Thyroid gland (tissue), 4 donors: ENCODE results near the gene MACC1. TPM values are rescaled to one million over a fixed set of nuclear protein-coding genes. Genes with fewer than 3 reads are reported as not detected.

Source experiments
- DNase-seq, 2 donors: peaks; one replicate each; pipeline ENCODE4 v3.0.0-alpha.2; 2019
- H3K27ac ChIP-seq, 3 donors: fragments of 200-600 bp; sonication (generic); 1 replicate in 2 of 3; 2 replicates in 1 of 3; pipeline ENCODE4 v1.5.1; 2016 to 2019; ENCODE audit warnings: mild to moderate bottlenecking in 1 of 3, moderate library complexity in 1 of 3
- H3K27me3 ChIP-seq: fragments of 200-600 bp; sonication (generic); one replicate; pipeline ENCODE4 v1.5.1; 2019
- H3K36me3 ChIP-seq, 2 donors: fragments of 200-600 bp; sonication (generic); one replicate each; pipeline ENCODE4 v1.5.1; 2016 to 2019
- H3K4me1 ChIP-seq, 2 donors: fragments of 200-600 bp; sonication (generic); one replicate each; pipeline ENCODE4 v1.5.1; 2017 to 2019
- H3K4me3 ChIP-seq, 3 donors: fragments of 200-600 bp; sonication (generic); replicated peaks in 1 of 3; 1 replicate in 2 of 3; 2 replicates in 1 of 3; pipeline ENCODE4 v1.5.1; 2016; ENCODE audit warnings: mild to moderate bottlenecking in 1 of 3
- H3K9me3 ChIP-seq: fragments of 200-600 bp; sonication (generic); one replicate; pipeline ENCODE4 v1.5.1; 2017
- CTCF ChIP-seq, 6 experiments: fragments of 200-600 bp in 3 of 6; fragments of 450-650 bp in 3 of 6; sonication (generic) in 3 of 6; IDR thresholded peaks; one replicate each; pipeline ENCODE4 v1.5.1; 2016 to 2019; ENCODE audit warnings: antibody characterized with exemption in 6 of 6, mild to moderate bottlenecking in 2 of 6, inconsistent platforms in 1 of 6, moderate library complexity in 1 of 6
- POLR2A ChIP-seq, 2 donors: fragments of 450-650 bp; IDR thresholded peaks; one replicate each; pipeline ENCODE4 v1.6.1; 2017; ENCODE audit warnings: antibody characterized with exemption in 2 of 2, mild to moderate bottlenecking in 2 of 2, moderate library complexity in 1 of 2
- WGBS, 2 donors: methylation state at CpG; one replicate each; pipeline ENCODE4 v1.1.5; 2017; 5-methylcytosine and 5-hydroxymethylcytosine counted together
- intact Hi-C: fragments of 100-400 bp; cut with DNase I; formaldehyde crosslinking; loops from one replicate; pipeline ENCODE4 v1.15.1; 2023
- total RNA-seq, 4 donors: library from RNA; depleted of rRNA; stranded (reverse); fragments of >200 nt; gene quantifications; one replicate each; pipeline ENCODE4 v1.2.3, GENCODE V29; 2016

MACC1 gene
- total RNA-seq, 4 donors from 2014 or later = 2.6 to 7.7 (median 3.6) TPM

- Histone ChIP-seq H3K9me3 (no peaks in the 10 kb centered on the region), H3K4me1 (peaks cover 7 to 12% of the 10 kb centered on the region in 2 donors), H3K4me3 (no peak overlapping the region), H3K36me3 (no peaks in the 10 kb centered on the region), H3K27me3 (no peaks in the 10 kb centered on the region), H3K27ac (no peak overlapping the region)
- no peak for DNase-seq
- intact Hi-C loops = no loop called here
- TF ChIP-seq POLR2A (IDR thresholded peaks at IDR 0.05) (no peak), CTCF (IDR thresholded peaks at IDR 0.05) (no peak)
These were observed 19.6 kb upstream of the MACC1 start for GRCh38 chr7:20236790-20237189.

GRCh38 chr7:20236043-20236442 lies 18.9 kb upstream of the MACC1 start:
- H3K27me3 ChIP-seq = no peaks in the 10 kb centered on the region
- H3K9me3 ChIP-seq = no peaks in the 10 kb centered on the region
- H3K4me1 ChIP-seq = peaks cover 0 to 4% of the 10 kb centered on the region in 2 donors
- WGBS, 2 donors = 91 to 94% methylated on average over 6 of the region's 6 CpGs
- no peaks in the 10 kb centered on the region for H3K36me3 ChIP-seq
- DNase-seq = no peak
- no peak overlapping the region for H3K4me3 ChIP-seq
- intact Hi-C loops = no loop called here
- TF ChIP-seq POLR2A (IDR thresholded peaks at IDR 0.05) (no peak), CTCF (IDR thresholded peaks at IDR 0.05) (no peak)
- H3K27ac ChIP-seq = no peak overlapping the region

GRCh38 chr7:20235288-20235687 lies 18.1 kb upstream of the MACC1 start:
- Histone ChIP-seq H3K27me3 (no peaks in the 10 kb centered on the region), H3K36me3 (no peaks in the 10 kb centered on the region), H3K27ac (no peak overlapping the region), H3K4me1 (no peaks in the 10 kb centered on the region), H3K4me3 (no peak overlapping the region), H3K9me3 (no peaks in the 10 kb centered on the region)
- TF ChIP-seq CTCF (IDR thresholded peaks at IDR 0.05) (no peak), POLR2A (IDR thresholded peaks at IDR 0.05) (no peak)
- WGBS, 2 donors = 80 to 82% methylated on average over 4 of the region's 4 CpGs
- DNase-seq = no peak
- intact Hi-C loops = no loop called here

GRCh38 chr7:20233362-20233761 lies 16.2 kb upstream of the MACC1 start:
- TF ChIP-seq CTCF (IDR thresholded peaks at IDR 0.05) (no peak), POLR2A (IDR thresholded peaks at IDR 0.05) (no peak)
- 83 to 94% methylated on average over 4 of the region's 4 CpGs for WGBS, 2 donors

GRCh38 chr7:20232848-20233247 lies 15.7 kb upstream of the MACC1 start:
- Histone ChIP-seq H3K4me1 (no peaks in the 10 kb centered on the region), H3K36me3 (no peaks in the 10 kb centered on the region), H3K9me3 (no peaks in the 10 kb centered on the region), H3K4me3 (no peak overlapping the region), H3K27ac (no peak overlapping the region), H3K27me3 (no peaks in the 10 kb centered on the region)
- WGBS, 2 donors = 97 to 98% methylated on average over 1 of the region's 1 CpG
- no peak for DNase-seq
- TF ChIP-seq CTCF (IDR thresholded peaks at IDR 0.05) = no peak
- TF ChIP-seq POLR2A (IDR thresholded peaks at IDR 0.05) = no peak
- intact Hi-C loops = no loop called here

More at GRCh38 chr7:20233362-20233761, 16.2 kb upstream of the MACC1 start:
- no peak overlapping the region for H3K27ac ChIP-seq
- intact Hi-C loops = no loop called here
- no peaks in the 10 kb centered on the region for H3K9me3 ChIP-seq
- no peak overlapping the region for H3K4me3 ChIP-seq
- no peak for DNase-seq
- no peaks in the 10 kb centered on the region for H3K4me1 ChIP-seq
- no peaks in the 10 kb centered on the region for H3K36me3 ChIP-seq
- no peaks in the 10 kb centered on the region for H3K27me3 ChIP-seq
